ENCODE measurements around the gene TASOR2. TPM values are rescaled to one million over a fixed set of nuclear protein-coding genes. Genes with fewer than 3 reads are reported as not detected.

Gene TASOR2
- total and polyA plus RNA-seq, 9 of the 15 experiments (the other 6 are each of a cell fraction or from before 2014, with no cell fraction given), result 12.7 to 75.3 (median 52.3) TPM

- TF ChIP-seq HNRNPK (IDR thresholded peaks at IDR 0.05; ENCODE audit: low read depth, low read length, poor library complexity, severe bottlenecking), result no peak
- 0 out of 2 replicates have a peak, but pooled peaks have one; percentile 36 for TF ChIP-seq TCF15 (CRISPR knock-in tag; IDR thresholded peaks at IDR 0.05)
- no peak for TF ChIP-seq KLF16 (IDR thresholded peaks at IDR 0.05)
- no peak for TF ChIP-seq ZC3H8 (IDR thresholded peaks at IDR 0.05)
- TF ChIP-seq SRSF9 (IDR thresholded peaks at IDR 0.05; ENCODE audit: borderline replicate concordance, low read depth, low read length), result no peak
- no peak for TF ChIP-seq POLR2AphosphoS2 (IDR thresholded peaks at IDR 0.05; ENCODE audit: low read length)
- no peak for TF ChIP-seq BRF1 (IDR thresholded peaks at IDR 0.05; ENCODE audit: borderline replicate concordance, extremely low read depth, insufficient read length)
- peak; percentile 23; the same call in 1 of the 2 replicates for TF ChIP-seq KDM2B (CRISPR knock-in tag; IDR thresholded peaks at IDR 0.05)
- peak; percentile 12; the same call in 1 of the 2 replicates for TF ChIP-seq ARID1B (IDR thresholded peaks at IDR 0.05)
- 0 out of 2 replicates have a peak, but pooled peaks have one; percentile 36 for TF ChIP-seq ZBTB2 (IDR thresholded peaks at IDR 0.05)
- no peak for TF ChIP-seq NFIC (IDR thresholded peaks at IDR 0.05)
- TF ChIP-seq MBD2 (IDR thresholded peaks at IDR 0.05; ENCODE audit: borderline replicate concordance, low read depth), result peak; percentile 50; the same call in 1 of the 2 replicates
- TF ChIP-seq ZNF766 (CRISPR knock-in tag; conservative IDR thresholded peaks at IDR 0.05), result no peak
- no peak for TF ChIP-seq THAP7 (CRISPR knock-in tag; IDR thresholded peaks at IDR 0.05)
- peak in 1 of 2 experiments; percentile 76; a peak in 1 of 4 replicates for TF ChIP-seq UBTF (IDR thresholded peaks at IDR 0.05; ENCODE audit: borderline replicate concordance in 1 of 2, low read depth in 2 of 2, low read length in 2 of 2)
- no peak for TF ChIP-seq SP2 (IDR thresholded peaks at IDR 0.05; ENCODE audit: extremely low read depth, low read depth, low read length, poor library complexity, severe bottlenecking)
- TF ChIP-seq THRAP3 (IDR thresholded peaks at IDR 0.05; ENCODE audit: borderline replicate concordance), result no peak
- peak; percentile 39; the same call in 1 of the 2 replicates for TF ChIP-seq MYBL2 (IDR thresholded peaks at IDR 0.05; ENCODE audit: low read depth)
- TF ChIP-seq MYBL2 (CRISPR knock-in tag; IDR thresholded peaks at IDR 0.05; ENCODE audit: borderline replicate concordance), result no peak
- TF ChIP-seq ZNF644 (tag; IDR thresholded peaks at IDR 0.05; ENCODE audit: low read depth), result no peak
- no peak for TF ChIP-seq TAF7 (tag; IDR thresholded peaks at IDR 0.05)
Observed at GRCh38 chr10:5692461-5693358, 8.1 kb downstream of the TASOR2 start (continued).

All from K562 (cell line).